GM23338 (cell line): Measurements from ENCODE around the gene GPR143. TPM values are rescaled to one million over a fixed set of nuclear protein-coding genes. Genes with fewer than 3 reads are reported as not detected.

Experiments
- ATAC-seq: fragments of 200-7000 bp; cut with Tn5 transposase; 3 replicates; pipeline ENCODE4 v1.9.1; 2020
- DNase-seq: peaks from one replicate; pipeline ENCODE4 v3.0.0-alpha.2; 2015; ENCODE audit warnings: low spot score
- H2AFZ ChIP-seq: fragments of 200-600 bp; sonication (generic); 2 replicates; pipeline ENCODE4 v1.8.0; 2016; ENCODE audit warnings: antibody characterized with exemption, mild to moderate bottlenecking, moderate library complexity
- H3F3A ChIP-seq: fragments of 200-600 bp; sonication (generic); replicated peaks from 2 replicates; pipeline ENCODE4 v1.8.0; 2017; ENCODE audit warnings: antibody characterized with exemption, mixed run types, low read depth
- H3K27ac ChIP-seq: fragments of 200-600 bp; sonication (generic); 2 replicates; pipeline ENCODE4 v1.6.1; 2016; ENCODE audit warnings: low read depth
- H3K27me3 ChIP-seq: fragments of 200-600 bp; sonication (generic); 2 replicates; pipeline ENCODE4 v1.8.0; 2016; ENCODE audit warnings: mild to moderate bottlenecking, mixed run types, moderate library complexity; ENCODE audit not compliant: insufficient read depth
- H3K36me3 ChIP-seq: fragments of 200-600 bp; sonication (generic); 2 replicates; pipeline ENCODE4 v1.8.0; 2016; ENCODE audit warnings: mild to moderate bottlenecking; ENCODE audit not compliant: insufficient read depth
- H3K4me1 ChIP-seq: fragments of 200-600 bp; sonication (generic); 2 replicates; pipeline ENCODE4 v1.8.0; 2016; ENCODE audit warnings: mild to moderate bottlenecking, moderate library complexity; ENCODE audit not compliant: insufficient read depth
- H3K4me2 ChIP-seq: fragments of 200-600 bp; sonication (generic); 2 replicates; pipeline ENCODE4 v1.7.1; 2017; ENCODE audit warnings: mixed run types
- H3K4me3 ChIP-seq: fragments of 200-600 bp; sonication (generic); 2 replicates; pipeline ENCODE4 v1.6.1; 2016; ENCODE audit warnings: mixed run types
- H3K79me2 ChIP-seq: fragments of 200-600 bp; sonication (generic); replicated peaks from 2 replicates; pipeline ENCODE4 v1.8.0; 2017; ENCODE audit warnings: mild to moderate bottlenecking; ENCODE audit not compliant: insufficient read depth
- H3K9me2 ChIP-seq: fragments of 200-600 bp; sonication (generic); 2 replicates; pipeline ENCODE4 v1.8.0; 2017; ENCODE audit not compliant: insufficient read depth
- H4K20me1 ChIP-seq: fragments of 200-600 bp; sonication (generic); replicated peaks from 2 replicates; pipeline ENCODE4 v1.8.0; 2017; ENCODE audit warnings: mild to moderate bottlenecking; ENCODE audit not compliant: insufficient read depth
- H3K27ac Mint-ChIP-seq: 2 replicates; pipeline ENCODE4 v1.8.0; 2020; ENCODE audit warnings: inconsistent platforms, mild to moderate bottlenecking, moderate library complexity, mixed read lengths
- H3K27me3 Mint-ChIP-seq: 3 replicates; pipeline ENCODE4 v1.8.0; 2022; ENCODE audit warnings: low read depth, mild to moderate bottlenecking, moderate library complexity, mixed read lengths, inconsistent platforms; ENCODE audit not compliant: insufficient read depth, poor library complexity
- H3K36me3 Mint-ChIP-seq: 3 replicates; pipeline ENCODE4 v1.8.0; 2021; ENCODE audit warnings: low read depth, mild to moderate bottlenecking, inconsistent platforms, moderate library complexity, mixed read lengths
- H3K4me1 Mint-ChIP-seq: 3 replicates; pipeline ENCODE4 v1.8.0; 2020; ENCODE audit warnings: mild to moderate bottlenecking, inconsistent platforms, mixed read lengths
- H3K4me3 Mint-ChIP-seq: 3 replicates; pipeline ENCODE4 v1.8.0; 2021; ENCODE audit warnings: moderate library complexity, mild to moderate bottlenecking, inconsistent platforms, mixed read lengths
- H3K9me3 Mint-ChIP-seq: 3 replicates; pipeline ENCODE4 v1.8.0; 2020; ENCODE audit warnings: moderate library complexity, mild to moderate bottlenecking, inconsistent platforms, mixed read lengths
- CREB1 ChIP-seq: fragments of 250-450 bp; sonication (Bioruptor Pico); IDR thresholded peaks from 2 replicates; pipeline ENCODE4 v1.5.0; 2020; ENCODE audit warnings: low read depth, mild to moderate bottlenecking, moderate library complexity
- CTCF ChIP-seq, 2 experiments: fragments of 200-600 bp in 1 of 2; sonication (generic) in 1 of 2; conservative IDR thresholded peaks; 2 replicates each; pipeline versions ENCODE4 v1.5.1 to v1.6.1; 2016 to 2017; ENCODE audit warnings: antibody characterized with exemption in 2 of 2, low read depth in 2 of 2, mild to moderate bottlenecking in 2 of 2, moderate library complexity in 1 of 2
- EZH2 ChIP-seq: fragments of 200-600 bp; sonication (generic); IDR thresholded peaks from one replicate; pipeline ENCODE4 v1.8.0; 2017; ENCODE audit warnings: antibody characterized with exemption, mild to moderate bottlenecking, low read depth; ENCODE audit not compliant: unreplicated experiment
- EZH2phosphoT487 ChIP-seq: fragments of 200-600 bp; sonication (generic); IDR thresholded peaks from one replicate; pipeline ENCODE4 v1.8.1; 2018; ENCODE audit warnings: antibody characterized with exemption; ENCODE audit not compliant: unreplicated experiment
- JUNB ChIP-seq: IDR thresholded peaks from one replicate; pipeline ENCODE4 v1.6.1; 2016; ENCODE audit warnings: antibody characterized with exemption; ENCODE audit not compliant: unreplicated experiment
- NANOG ChIP-seq: IDR thresholded peaks from 2 replicates; pipeline ENCODE4 v1.6.1; 2016; ENCODE audit warnings: antibody characterized with exemption, borderline replicate concordance
- POLR2AphosphoS5 ChIP-seq: IDR thresholded peaks from 2 replicates; pipeline ENCODE4 v1.6.1; 2016; ENCODE audit warnings: antibody characterized with exemption, low read depth
- REST ChIP-seq: IDR thresholded peaks from one replicate; pipeline ENCODE4 v1.6.1; 2018; ENCODE audit warnings: antibody characterized with exemption; ENCODE audit not compliant: unreplicated experiment
- STAT1 ChIP-seq: IDR thresholded peaks from one replicate; pipeline ENCODE4 v1.6.1; 2016; ENCODE audit warnings: antibody characterized with exemption; ENCODE audit not compliant: unreplicated experiment
- ZNF114 ChIP-seq: fragments of 250-450 bp; sonication (Bioruptor Pico); IDR thresholded peaks from 2 replicates; pipeline ENCODE4 v1.5.0; 2020; ENCODE audit warnings: mild to moderate bottlenecking, moderate library complexity
- ZNF331 ChIP-seq: fragments of 250-450 bp; sonication (Bioruptor Pico); IDR thresholded peaks from 2 replicates; pipeline ENCODE4 v1.5.0; 2020; ENCODE audit warnings: low read depth, mild to moderate bottlenecking, moderate library complexity
- polyA plus RNA-seq: library from polyadenylated mRNA; unstranded; fragments of >200 nt; fragmentation: Nextera tagmentation; extraction: Ambion mirVana; gene quantifications from 2 replicates; pipeline ENCODE4 v1.2.1, GENCODE V29; 2016
- total RNA-seq: library from RNA; depleted of rRNA; stranded (reverse); fragments of >200 nt; shearing (Covaris generic); gene quantifications from 2 replicates; pipeline ENCODE4 v1.2.3, GENCODE V29; 2014
- TF ChIP-seq, protein P1 (sequence below): IDR thresholded peaks from 2 replicates; pipeline ENCODE4 v1.6.1; 2016; ENCODE audit warnings: antibody characterized with exemption
- TF ChIP-seq, protein P2 (sequence below): fragments of 250-450 bp; sonication (Bioruptor Pico); IDR thresholded peaks from 2 replicates; pipeline ENCODE4 v1.5.0; 2020; ENCODE audit warnings: mild to moderate bottlenecking, moderate library complexity

The GPR143 gene
- total and polyA plus RNA-seq, 2 experiments from 2014 or later: 7.4 to 13.0 TPM

DNA sequence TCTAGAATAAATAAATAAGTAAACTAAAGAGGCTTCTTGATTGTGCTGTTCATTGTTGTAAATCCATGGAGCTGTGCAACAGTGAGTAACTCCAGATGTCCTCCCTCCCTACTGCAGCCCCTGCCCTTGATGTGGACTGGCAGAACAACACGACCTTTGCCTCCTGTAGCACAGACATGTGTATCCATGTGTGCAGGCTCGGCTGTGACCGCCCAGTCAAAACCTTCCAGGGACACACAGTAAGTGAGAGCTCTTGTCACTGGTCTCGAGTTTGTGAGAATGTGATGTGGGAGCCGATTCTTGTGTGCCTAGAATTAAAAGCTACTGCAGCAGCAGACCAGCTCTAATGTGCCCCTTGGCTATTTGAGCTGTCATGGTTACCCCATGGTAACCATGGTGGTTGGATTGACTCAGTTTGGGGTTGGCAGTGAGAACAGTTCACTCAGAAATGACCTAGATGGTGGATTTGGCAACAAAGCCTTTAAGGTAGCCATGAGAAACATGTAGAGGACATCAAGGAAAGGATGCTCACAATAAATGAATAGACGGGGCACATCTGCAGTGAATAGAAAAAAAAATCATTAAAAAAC, 60.7 kb downstream of the GPR143 start:
- Mint-ChIP-seq H3K36me3 (peaks cover 51% of the 10 kb centered on the region), H3K4me3 (no peak overlapping the region), H3K27ac (no peak overlapping the region), H3K9me3 (no peaks in the 10 kb centered on the region), H3K27me3 (peaks cover 3% of the 10 kb centered on the region), H3K4me1 (peaks cover 5% of the 10 kb centered on the region)
- Histone ChIP-seq H3K9me2 (no peaks in the 10 kb centered on the region), H3K4me3 (no peak overlapping the region), H4K20me1 (no peaks in the 10 kb centered on the region), H3K4me2 (no peak overlapping the region), H3K27ac (no peak overlapping the region), H3K4me1 (no peaks in the 10 kb centered on the region), H3K27me3 (no peaks in the 10 kb centered on the region), H3K79me2 (no peaks in the 10 kb centered on the region), H3F3A (no peaks in the 10 kb centered on the region), H2AFZ (no peak overlapping the region), H3K36me3 (no peaks in the 10 kb centered on the region)
- TF ChIP-seq ZNF331 (CRISPR knock-in tag): no peak
- TF ChIP-seq, protein P1, sequence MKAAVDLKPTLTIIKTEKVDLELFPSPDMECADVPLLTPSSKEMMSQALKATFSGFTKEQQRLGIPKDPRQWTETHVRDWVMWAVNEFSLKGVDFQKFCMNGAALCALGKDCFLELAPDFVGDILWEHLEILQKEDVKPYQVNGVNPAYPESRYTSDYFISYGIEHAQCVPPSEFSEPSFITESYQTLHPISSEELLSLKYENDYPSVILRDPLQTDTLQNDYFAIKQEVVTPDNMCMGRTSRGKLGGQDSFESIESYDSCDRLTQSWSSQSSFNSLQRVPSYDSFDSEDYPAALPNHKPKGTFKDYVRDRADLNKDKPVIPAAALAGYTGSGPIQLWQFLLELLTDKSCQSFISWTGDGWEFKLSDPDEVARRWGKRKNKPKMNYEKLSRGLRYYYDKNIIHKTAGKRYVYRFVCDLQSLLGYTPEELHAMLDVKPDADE: no peak
- no peak for TF ChIP-seq CREB1
- no peak for TF ChIP-seq JUNB
- TF ChIP-seq, protein P2, sequence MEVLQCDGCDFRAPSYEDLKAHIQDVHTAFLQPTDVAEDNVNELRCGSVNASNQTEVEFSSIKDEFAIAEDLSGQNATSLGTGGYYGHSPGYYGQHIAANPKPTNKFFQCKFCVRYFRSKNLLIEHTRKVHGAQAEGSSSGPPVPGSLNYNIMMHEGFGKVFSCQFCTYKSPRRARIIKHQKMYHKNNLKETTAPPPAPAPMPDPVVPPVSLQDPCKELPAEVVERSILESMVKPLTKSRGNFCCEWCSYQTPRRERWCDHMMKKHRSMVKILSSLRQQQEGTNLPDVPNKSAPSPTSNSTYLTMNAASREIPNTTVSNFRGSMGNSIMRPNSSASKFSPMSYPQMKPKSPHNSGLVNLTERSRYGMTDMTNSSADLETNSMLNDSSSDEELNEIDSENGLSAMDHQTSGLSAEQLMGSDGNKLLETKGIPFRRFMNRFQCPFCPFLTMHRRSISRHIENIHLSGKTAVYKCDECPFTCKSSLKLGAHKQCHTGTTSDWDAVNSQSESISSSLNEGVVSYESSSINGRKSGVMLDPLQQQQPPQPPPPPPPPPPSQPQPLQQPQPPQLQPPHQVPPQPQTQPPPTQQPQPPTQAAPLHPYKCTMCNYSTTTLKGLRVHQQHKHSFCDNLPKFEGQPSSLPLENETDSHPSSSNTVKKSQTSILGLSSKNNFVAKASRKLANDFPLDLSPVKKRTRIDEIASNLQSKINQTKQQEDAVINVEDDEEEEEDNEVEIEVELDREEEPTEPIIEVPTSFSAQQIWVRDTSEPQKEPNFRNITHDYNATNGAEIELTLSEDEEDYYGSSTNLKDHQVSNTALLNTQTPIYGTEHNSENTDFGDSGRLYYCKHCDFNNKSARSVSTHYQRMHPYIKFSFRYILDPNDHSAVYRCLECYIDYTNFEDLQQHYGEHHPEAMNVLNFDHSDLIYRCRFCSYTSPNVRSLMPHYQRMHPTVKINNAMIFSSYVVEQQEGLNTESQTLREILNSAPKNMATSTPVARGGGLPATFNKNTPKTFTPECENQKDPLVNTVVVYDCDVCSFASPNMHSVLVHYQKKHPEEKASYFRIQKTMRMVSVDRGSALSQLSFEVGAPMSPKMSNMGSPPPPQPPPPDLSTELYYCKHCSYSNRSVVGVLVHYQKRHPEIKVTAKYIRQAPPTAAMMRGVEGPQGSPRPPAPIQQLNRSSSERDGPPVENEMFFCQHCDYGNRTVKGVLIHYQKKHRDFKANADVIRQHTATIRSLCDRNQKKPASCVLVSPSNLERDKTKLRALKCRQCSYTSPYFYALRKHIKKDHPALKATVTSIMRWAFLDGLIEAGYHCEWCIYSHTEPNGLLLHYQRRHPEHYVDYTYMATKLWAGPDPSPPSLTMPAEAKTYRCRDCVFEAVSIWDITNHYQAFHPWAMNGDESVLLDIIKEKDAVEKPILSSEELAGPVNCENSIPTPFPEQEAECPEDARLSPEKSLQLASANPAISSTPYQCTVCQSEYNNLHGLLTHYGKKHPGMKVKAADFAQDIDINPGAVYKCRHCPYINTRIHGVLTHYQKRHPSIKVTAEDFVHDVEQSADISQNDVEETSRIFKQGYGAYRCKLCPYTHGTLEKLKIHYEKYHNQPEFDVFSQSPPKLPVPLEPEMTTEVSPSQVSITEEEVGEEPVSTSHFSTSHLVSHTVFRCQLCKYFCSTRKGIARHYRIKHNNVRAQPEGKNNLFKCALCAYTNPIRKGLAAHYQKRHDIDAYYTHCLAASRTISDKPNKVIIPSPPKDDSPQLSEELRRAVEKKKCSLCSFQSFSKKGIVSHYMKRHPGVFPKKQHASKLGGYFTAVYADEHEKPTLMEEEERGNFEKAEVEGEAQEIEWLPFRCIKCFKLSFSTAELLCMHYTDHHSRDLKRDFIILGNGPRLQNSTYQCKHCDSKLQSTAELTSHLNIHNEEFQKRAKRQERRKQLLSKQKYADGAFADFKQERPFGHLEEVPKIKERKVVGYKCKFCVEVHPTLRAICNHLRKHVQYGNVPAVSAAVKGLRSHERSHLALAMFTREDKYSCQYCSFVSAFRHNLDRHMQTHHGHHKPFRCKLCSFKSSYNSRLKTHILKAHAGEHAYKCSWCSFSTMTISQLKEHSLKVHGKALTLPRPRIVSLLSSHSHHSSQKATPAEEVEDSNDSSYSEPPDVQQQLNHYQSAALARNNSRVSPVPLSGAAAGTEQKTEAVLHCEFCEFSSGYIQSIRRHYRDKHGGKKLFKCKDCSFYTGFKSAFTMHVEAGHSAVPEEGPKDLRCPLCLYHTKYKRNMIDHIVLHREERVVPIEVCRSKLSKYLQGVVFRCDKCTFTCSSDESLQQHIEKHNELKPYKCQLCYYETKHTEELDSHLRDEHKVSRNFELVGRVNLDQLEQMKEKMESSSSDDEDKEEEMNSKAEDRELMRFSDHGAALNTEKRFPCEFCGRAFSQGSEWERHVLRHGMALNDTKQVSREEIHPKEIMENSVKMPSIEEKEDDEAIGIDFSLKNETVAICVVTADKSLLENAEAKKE (CRISPR knock-in tag): no peak
- TF ChIP-seq CTCF (conservative IDR thresholded peaks at IDR 0.05; ENCODE audit: low read depth in 2 of 2): no peak
- TF ChIP-seq ZNF114 (CRISPR knock-in tag): no peak
- no peak for TF ChIP-seq EZH2
- no peak for TF ChIP-seq STAT1
- TF ChIP-seq POLR2AphosphoS5: no peak
- TF ChIP-seq REST: no peak
- no peak for TF ChIP-seq EZH2phosphoT487
- no peak for TF ChIP-seq NANOG
- ATAC-seq: no peak
- DNase-seq: no peak
